ENCODE data around the gene PKNOX2.

PKNOX2 gene

GRCh38 chr11:125376856-125377255 lies 212.3 kb downstream of the PKNOX2 start:
- TF ChIP-seq CTCF (IDR thresholded peaks at IDR 0.05; ENCODE audit: extremely low read depth, missing control alignments) = no peak
- DNase-seq (ENCODE audit: low spot score) = no peak

DNA sequence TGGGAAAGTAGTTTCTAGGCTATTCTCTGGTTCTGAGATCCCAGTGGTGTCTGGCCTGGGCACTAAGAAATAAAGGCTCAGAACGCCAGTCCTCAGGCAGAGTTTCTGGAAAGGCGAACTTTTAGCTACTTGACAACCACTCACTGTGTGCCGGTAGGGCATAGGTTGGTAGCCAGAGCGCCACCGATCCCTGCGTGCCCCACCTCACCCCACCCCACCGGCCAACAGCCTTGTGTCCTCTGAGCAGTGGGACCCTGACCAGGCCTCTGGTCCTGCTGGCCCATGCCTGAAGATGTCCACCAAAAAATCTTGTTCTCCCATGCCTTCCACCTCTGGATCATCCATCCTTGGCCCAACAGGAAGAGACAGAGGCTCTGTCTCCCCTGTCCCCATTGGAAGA lies 213.5 kb downstream of the PKNOX2 start:
- DNase-seq (ENCODE audit: low spot score) = no peak
- no peak for TF ChIP-seq CTCF (IDR thresholded peaks at IDR 0.05; ENCODE audit: extremely low read depth, missing control alignments)

- no peak for DNase-seq (ENCODE audit: low spot score)
- TF ChIP-seq CTCF (IDR thresholded peaks at IDR 0.05; ENCODE audit: extremely low read depth, missing control alignments) = no peak
Measured at GRCh38 chr11:125378571-125378970, 214.0 kb downstream of the PKNOX2 start.

- DNase-seq (ENCODE audit: low spot score) = no peak
- TF ChIP-seq CTCF (IDR thresholded peaks at IDR 0.05; ENCODE audit: extremely low read depth, missing control alignments) = no peak
Measured at GRCh38 chr11:125379565-125379964, 215.0 kb downstream of the PKNOX2 start.

GRCh38 chr11:125379981-125380380 lies 215.4 kb downstream of the PKNOX2 start:
- no peak for DNase-seq (ENCODE audit: low spot score)
- no peak for TF ChIP-seq CTCF (IDR thresholded peaks at IDR 0.05; ENCODE audit: extremely low read depth, missing control alignments)

DNA sequence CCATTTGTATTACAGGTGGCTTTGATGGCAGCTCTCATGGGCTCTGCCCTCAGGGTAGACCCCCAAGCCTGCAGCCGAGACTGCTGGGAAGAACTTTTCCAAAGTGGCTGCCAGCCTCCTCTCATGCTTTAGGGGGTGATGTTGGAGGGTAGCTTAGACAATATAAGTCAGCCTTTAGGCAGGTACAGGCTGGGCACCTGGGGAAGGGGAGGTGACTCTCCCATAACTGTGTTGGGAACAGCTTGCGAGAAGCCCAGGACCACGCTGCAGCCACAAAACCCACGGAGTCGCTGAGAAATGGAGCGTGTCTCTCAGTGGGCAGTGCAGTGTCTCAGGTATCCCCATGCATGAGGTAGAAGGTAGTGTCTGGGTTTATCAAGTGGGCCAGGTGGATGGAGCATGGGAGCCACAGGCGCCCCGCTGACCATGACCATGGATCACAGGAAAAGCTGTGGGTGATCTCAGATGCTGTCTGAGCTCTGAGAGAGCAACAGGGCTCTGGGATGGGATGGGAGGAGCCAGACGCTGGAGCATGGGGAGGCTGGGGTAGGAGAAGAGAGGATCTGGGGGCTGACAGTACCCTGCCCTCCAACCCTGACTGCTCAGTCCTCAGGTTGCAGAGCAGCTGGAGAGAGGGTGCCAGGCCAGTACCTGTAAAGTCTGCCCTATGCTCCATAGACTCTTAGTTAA lies 216.3 kb downstream of the PKNOX2 start:
- no peak for DNase-seq (ENCODE audit: low spot score)
- no peak for TF ChIP-seq CTCF (IDR thresholded peaks at IDR 0.05; ENCODE audit: extremely low read depth, missing control alignments)

DNA sequence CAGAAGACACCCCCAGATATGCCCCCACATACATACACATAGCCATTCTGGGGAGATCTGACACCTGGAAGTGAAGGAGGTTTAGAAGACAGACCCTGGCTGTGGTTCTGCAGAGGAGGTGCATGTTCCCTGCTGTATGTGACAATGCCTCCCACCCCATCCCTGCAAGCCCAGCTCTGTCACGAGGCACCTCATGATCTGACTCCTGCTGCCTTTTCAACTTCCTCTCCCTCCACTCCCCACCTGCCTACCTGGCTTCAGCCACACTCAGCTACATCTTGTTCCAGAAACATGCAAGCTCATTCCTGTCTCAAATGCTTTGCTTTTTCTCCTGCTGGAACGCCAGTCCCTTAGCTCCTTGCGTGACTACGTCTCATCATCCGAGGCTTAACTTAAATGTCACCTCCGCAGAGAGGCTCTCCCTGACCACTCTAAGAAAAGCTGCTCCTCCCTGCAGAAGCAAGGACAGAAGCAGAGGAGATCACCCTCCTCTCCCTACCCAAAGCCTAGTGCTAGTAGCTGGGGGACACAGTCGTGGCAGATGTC lies 217.0 kb downstream of the PKNOX2 start:
- DNase-seq (ENCODE audit: low spot score) = no peak
- no peak for TF ChIP-seq CTCF (IDR thresholded peaks at IDR 0.05; ENCODE audit: extremely low read depth, missing control alignments)

Measured in GM20000 (cell line).